NB4 (cell line): Measurements from ENCODE around the gene RHPN2.

Experiments used
- CTCF ChIP-seq: IDR thresholded peaks from one replicate; pipeline ENCODE4 v1.5.1; 2012; ENCODE audit warnings: low read depth, low read length
- MAX ChIP-seq: IDR thresholded peaks from 2 replicates; pipeline ENCODE4 v1.6.1; 2011; ENCODE audit warnings: low read depth, low read length
- MYC ChIP-seq: IDR thresholded peaks from 2 replicates; pipeline ENCODE4 v1.6.1; 2011; ENCODE audit warnings: low read depth, low read length
- POLR2A ChIP-seq: IDR thresholded peaks from 2 replicates; pipeline ENCODE4 v1.6.1; 2011; ENCODE audit warnings: mild to moderate bottlenecking; ENCODE audit not compliant: insufficient read length; ENCODE audit errors: extremely low read depth

DNA sequence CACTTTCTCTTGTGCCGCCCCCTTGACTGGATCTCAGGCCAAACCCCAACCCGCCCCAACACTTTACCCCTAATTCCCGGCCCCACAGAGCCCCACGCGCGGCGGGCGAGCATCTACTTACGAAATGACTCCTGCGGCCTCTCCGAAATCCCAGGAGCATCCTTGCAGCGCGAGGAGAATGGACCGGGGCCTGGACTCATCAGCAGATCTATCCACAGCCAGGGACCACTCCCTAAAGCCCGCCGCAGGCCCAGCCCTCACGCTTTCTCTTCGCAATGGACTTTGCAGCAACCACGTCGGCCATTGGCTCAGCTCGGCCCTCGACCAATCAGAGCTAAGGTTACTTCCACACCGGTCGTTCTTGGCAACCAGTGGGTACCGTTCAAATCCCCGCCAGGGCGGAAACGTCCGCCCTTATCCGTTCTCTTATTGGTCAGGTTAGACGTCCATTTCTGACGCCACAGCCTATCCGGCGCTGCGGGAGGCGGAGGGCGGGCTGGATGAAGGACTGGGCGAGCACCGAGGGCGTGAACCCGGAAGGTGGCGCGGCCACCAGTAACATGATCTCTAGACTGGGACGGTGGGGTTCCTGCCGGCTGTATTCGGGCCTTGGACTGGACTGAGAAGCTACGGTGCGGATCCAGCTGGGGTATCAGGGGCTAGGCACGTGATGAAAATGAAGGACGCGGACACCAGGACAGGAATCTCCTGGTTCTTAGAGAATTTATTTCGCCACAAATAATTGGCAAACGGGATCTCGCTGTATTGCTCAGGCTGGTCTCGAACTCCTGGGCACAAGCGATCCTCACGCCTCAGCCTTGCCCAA lies 92.8 kb downstream of the RHPN2 start, which contains the start of the genes CEP89 and FAAP24:
- peak; percentile 54 for TF ChIP-seq POLR2A
- no peak for TF ChIP-seq CTCF
- TF ChIP-seq MAX = peak; percentile 42; the same call in 1 of the 2 replicates
- peak; percentile 5; the same call in 1 of the 2 replicates for TF ChIP-seq MYC
